Measurements from ENCODE around the gene OR10H3.
"Not testable (repeated sequence)": the region's sequence is repeated elsewhere in the genome, so short reads cannot be mapped to it uniquely, and the experiment has no call there.

Gene OR10H3

DNA sequence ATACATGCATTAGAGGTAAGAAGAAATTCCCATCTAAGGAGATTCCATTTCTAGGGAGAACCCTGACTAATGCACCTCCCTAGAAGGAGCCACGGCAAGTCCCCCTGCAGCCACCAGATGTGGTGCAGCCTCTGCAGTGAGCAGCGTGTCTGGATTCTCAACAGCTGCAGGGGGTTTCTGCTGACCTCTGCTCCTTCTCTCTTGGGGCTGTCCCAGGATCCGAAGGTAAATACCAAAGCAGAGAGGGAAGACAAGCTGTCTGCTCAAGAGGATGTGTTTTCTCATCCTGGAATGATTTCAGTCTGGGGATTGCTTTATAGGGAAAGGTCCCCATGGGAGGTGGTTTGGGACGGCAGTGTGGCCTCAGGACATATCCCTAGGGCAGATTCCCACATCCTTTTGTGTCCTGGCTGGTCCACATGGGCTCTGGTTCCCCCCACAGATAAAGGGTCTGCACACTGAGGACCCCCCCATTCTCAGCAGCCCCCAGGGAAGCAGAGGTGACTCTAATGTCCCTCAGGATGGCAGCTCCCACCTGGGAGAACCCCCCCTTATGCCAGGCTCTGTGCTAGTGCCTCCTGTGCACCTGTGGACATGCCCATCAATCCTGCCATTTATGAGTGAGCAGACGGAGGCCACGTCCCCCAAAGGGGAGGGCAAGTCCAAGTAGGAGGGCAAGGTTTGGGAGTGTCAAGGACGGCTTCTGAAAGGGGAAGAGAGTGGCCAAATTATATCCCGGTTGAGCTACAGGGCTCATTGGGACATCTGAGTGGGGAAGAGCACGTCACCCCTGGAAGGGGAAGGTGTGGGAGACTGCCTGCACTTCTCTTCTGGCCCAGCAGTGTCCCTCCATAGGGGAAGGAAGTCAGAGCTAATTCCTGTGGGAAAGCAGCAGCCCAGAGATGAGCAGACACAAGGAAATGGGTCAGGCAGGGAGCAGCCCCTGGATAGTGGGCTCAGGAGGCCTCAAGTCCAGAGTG lies 39.5 kb downstream of the OR10H3 start:
- Histone ChIP-seq H3K9me3 (ENCODE audit: control insufficient read depth in 2 of 2, low read length in 2 of 2) (no peaks in the 10 kb centered on the region), H3K9ac (ENCODE audit: low read depth in 1 of 2, low read length in 2 of 2) (no peak overlapping the region), H3K36me3 (ENCODE audit: control insufficient read depth in 2 of 2, insufficient read depth in 2 of 2, low read length in 2 of 2) (no peaks in the 10 kb centered on the region), H3K27ac (ENCODE audit: low read depth in 2 of 2, low read length in 2 of 2) (no peak overlapping the region), H3K4me1 (ENCODE audit: control insufficient read depth in 2 of 2, insufficient read depth in 2 of 2, low read length in 2 of 2) (peaks cover 0 to 4% of the 10 kb centered on the region in 2 donors), H3K27me3 (ENCODE audit: control insufficient read depth in 2 of 2, insufficient read depth in 2 of 2, low read length in 2 of 2) (no peaks in the 10 kb centered on the region), H3K4me3 (ENCODE audit: low read length in 2 of 2) (no peak overlapping the region)

DNA sequence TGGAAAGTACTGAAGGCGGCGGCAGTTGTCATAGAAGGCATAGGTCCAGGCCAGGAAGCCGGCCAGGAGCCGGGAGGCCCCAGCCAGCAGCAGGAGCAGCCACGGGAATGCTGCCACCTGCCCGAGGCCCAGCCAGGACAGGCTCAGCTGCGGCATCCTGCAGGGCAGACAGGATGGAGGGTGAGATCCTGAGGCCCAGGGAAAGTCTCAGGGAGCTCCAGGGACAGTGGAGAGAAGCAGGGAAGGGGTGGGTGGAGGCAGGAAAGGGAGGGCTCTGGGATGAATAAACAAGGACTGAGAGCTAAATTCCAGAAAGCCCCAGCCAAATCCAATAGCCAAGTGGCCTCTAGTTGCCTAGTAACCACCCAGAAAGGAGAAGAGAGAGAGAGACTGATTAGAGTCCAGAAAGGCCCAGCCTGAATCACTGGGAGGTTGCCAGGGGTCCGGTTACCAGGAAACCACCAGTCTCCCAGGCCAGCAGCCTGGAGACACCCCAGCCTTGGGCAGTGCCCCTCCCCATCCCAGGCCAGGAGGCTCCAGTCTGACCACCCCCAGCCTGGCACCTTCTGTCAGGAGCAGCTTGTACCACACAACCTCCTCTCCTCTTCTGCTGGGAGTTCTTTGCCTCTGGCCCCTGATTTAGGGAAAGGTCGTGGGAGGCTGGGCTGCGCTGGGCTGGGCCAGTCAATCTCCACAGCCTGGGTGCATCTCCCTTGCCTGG lies 42.1 kb downstream of the OR10H3 start:
- peak overlapping the region; percentile 52 to 67 for H3K27ac ChIP-seq (ENCODE audit: low read depth in 2 of 2, low read length in 2 of 2)
- peak overlapping the region in 1 of 2 donors; percentile 18 for H3K9ac ChIP-seq (ENCODE audit: low read depth in 1 of 2, low read length in 2 of 2)
- no peaks in the 10 kb centered on the region for H3K9me3 ChIP-seq (ENCODE audit: control insufficient read depth in 2 of 2, low read length in 2 of 2)
- H3K36me3 ChIP-seq (ENCODE audit: control insufficient read depth in 2 of 2, insufficient read depth in 2 of 2, low read length in 2 of 2), result no peaks in the 10 kb centered on the region
- H3K27me3 ChIP-seq (ENCODE audit: control insufficient read depth in 2 of 2, insufficient read depth in 2 of 2, low read length in 2 of 2), result no peaks in the 10 kb centered on the region
- H3K4me3 ChIP-seq (ENCODE audit: low read length in 2 of 2), result no peak overlapping the region
- H3K4me1 ChIP-seq (ENCODE audit: control insufficient read depth in 2 of 2, insufficient read depth in 2 of 2, low read length in 2 of 2), result peaks cover 0 to 4% of the 10 kb centered on the region in 2 donors

DNA sequence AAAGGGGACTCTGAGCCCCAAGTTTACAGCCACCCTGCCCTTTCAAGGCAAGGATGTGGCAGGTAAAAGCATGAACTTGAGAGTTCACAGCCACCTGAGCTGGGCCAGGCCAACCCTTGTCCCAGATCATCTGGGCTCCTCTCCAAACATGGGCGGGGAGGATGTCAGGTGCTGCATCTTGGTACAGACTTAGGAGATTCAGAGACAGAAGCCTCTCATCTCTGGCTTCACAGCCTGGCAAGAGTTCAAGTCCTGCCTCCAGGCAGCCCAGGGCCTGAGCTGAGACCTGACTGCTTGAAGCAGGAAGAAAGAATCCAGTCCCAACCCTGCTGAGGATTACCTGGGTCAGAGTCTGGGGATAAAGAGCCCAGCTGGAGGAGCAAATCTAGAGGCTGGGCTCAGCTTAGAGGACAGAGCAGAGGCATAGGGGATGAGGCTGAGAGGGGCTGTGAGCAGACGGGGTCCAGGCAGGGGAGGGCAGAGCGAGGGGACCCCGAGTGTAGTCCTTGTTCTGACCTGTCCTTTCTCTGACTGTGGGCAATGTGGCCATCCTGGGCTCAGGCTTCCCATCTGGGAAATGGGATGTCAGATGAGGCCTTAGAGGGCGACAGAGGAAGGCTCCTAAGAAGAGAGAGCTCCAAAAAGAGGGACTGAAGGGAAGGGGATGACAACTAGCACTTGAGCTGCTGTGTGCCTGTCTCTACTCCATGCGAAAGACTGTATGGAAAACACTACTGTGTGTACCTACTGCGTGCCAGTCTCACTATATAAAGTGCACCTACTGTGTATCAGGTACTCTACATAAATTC lies 43.0 kb downstream of the OR10H3 start:
- H3K9ac ChIP-seq (ENCODE audit: low read depth in 1 of 2, low read length in 2 of 2), result no peak overlapping the region
- no peaks in the 10 kb centered on the region for H3K9me3 ChIP-seq (ENCODE audit: control insufficient read depth in 2 of 2, low read length in 2 of 2)
- no peak overlapping the region for H3K4me3 ChIP-seq (ENCODE audit: low read length in 2 of 2)
- peaks cover 0 to 4% of the 10 kb centered on the region in 2 donors for H3K4me1 ChIP-seq (ENCODE audit: control insufficient read depth in 2 of 2, insufficient read depth in 2 of 2, low read length in 2 of 2)
- peak overlapping the region in 1 of 2 donors; percentile 67 for H3K27ac ChIP-seq (ENCODE audit: low read depth in 2 of 2, low read length in 2 of 2)
- no peaks in the 10 kb centered on the region for H3K27me3 ChIP-seq (ENCODE audit: control insufficient read depth in 2 of 2, insufficient read depth in 2 of 2, low read length in 2 of 2)
- H3K36me3 ChIP-seq (ENCODE audit: control insufficient read depth in 2 of 2, insufficient read depth in 2 of 2, low read length in 2 of 2), result no peaks in the 10 kb centered on the region

DNA sequence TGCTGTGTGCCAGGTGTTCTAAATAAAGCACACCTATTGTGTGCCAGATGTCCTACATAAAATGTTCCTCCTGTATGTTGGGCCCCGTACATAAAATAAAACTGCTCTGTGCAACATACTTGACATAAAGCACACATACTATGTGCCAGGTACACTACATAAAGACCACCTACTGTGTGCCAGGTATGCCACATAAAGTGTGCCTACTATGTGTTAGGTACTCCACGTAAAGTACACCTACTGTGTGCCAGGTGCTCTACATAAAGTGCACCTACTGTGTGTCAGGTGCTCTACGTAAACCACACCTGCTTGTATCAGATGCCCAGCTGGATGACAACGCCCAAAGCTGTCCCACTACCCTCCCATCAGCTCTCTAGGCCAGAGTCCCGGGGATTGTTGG lies 43.9 kb downstream of the OR10H3 start:
- H3K4me1 ChIP-seq (ENCODE audit: control insufficient read depth in 2 of 2, insufficient read depth in 2 of 2, low read length in 2 of 2), result peaks cover 0 to 4% of the 10 kb centered on the region in 2 donors
- no peaks in the 10 kb centered on the region for H3K9me3 ChIP-seq (ENCODE audit: control insufficient read depth in 2 of 2, low read length in 2 of 2)
- no peak overlapping the region for H3K27ac ChIP-seq (ENCODE audit: low read depth in 2 of 2, low read length in 2 of 2)
- no peaks in the 10 kb centered on the region for H3K36me3 ChIP-seq (ENCODE audit: control insufficient read depth in 2 of 2, insufficient read depth in 2 of 2, low read length in 2 of 2)
- H3K9ac ChIP-seq (ENCODE audit: low read depth in 1 of 2, low read length in 2 of 2), result no peak overlapping the region
- H3K27me3 ChIP-seq (ENCODE audit: control insufficient read depth in 2 of 2, insufficient read depth in 2 of 2, low read length in 2 of 2), result no peaks in the 10 kb centered on the region
- no peak overlapping the region for H3K4me3 ChIP-seq (ENCODE audit: low read length in 2 of 2)

DNA sequence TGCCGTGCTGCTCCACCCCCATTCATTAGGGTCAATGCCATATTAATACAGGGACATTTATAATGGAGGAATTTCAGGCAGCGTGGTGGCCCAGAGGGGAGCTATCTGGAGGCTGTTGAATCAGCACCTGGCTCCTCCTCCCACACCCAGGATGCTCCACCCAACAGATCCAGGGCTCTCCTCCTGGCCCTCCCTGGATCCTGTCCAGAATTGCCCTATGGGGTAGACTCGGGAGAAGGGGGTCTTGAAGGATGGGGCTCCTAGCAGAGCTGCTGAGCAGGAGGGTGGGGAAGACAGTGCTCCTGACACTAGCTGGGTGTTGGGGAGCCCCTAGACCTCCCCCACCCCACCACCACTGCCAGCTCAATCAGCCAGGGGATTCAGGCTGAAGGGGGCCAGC lies 44.4 kb downstream of the OR10H3 start:
- H3K9me3 ChIP-seq (ENCODE audit: control insufficient read depth in 2 of 2, low read length in 2 of 2), result no peaks in the 10 kb centered on the region
- H3K4me1 ChIP-seq (ENCODE audit: control insufficient read depth in 2 of 2, insufficient read depth in 2 of 2, low read length in 2 of 2), result peaks cover 0 to 4% of the 10 kb centered on the region in 2 donors
- no peaks in the 10 kb centered on the region for H3K36me3 ChIP-seq (ENCODE audit: control insufficient read depth in 2 of 2, insufficient read depth in 2 of 2, low read length in 2 of 2)
- H3K27me3 ChIP-seq (ENCODE audit: control insufficient read depth in 2 of 2, insufficient read depth in 2 of 2, low read length in 2 of 2), result no peaks in the 10 kb centered on the region
- no peak overlapping the region for H3K27ac ChIP-seq (ENCODE audit: low read depth in 2 of 2, low read length in 2 of 2)
- H3K9ac ChIP-seq (ENCODE audit: low read depth in 1 of 2, low read length in 2 of 2), result no peak overlapping the region
- no peak overlapping the region for H3K4me3 ChIP-seq (ENCODE audit: low read length in 2 of 2)

DNA sequence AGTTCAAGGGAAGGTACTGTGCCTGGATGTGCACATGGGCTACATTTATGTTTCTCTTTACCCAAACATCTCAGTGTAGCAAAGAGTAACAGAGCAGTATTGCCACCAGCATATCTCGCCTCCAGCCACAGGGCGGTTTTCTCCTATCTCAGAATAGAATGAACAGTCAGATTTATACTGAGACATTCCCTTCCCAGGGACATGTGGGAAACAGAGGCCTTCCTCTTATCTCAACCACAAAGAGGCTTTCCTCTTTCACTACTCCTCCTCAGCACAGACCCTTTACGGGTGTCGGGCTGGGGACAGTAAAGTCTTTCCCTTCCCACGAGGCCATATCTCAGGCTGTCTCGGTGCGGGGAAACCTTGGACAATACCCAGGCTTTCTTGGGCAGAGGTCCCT lies 45.1 kb downstream of the OR10H3 start:
- H3K27ac ChIP-seq (ENCODE audit: low read depth in 2 of 2, low read length in 2 of 2); H3K4me3 ChIP-seq (ENCODE audit: low read length in 2 of 2): not testable (repeated sequence)

DNA sequence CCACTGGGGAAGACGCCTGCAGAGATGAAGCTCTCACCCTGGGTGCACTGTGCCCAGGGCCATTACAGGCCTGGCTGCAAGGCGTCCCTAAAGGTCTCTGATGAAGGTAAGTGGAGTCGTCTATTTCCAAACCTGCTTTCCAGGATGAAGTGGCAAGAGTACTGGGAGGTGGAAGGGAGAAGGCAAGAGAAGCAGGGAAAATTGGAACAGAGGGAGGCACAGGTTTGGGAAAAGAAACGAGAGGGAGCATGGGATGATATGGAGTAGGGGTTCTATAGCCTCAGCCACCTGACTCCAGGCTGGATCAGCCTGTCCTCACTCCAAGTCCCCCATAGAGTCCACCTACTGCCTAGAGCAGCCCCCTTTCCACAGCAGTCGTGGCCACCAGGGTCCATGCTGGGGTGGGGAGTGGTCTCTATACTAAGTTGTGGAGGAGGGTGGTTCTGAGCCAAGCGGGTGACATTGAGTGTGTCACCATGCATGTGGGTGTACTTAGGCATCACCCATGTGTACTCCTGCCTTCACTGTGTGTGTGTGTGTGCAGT lies 49.9 kb downstream of the OR10H3 start, which contains the start of gene OR10H5:
Gene OR10H5 (plus strand): TSS at position 51 of the 545 bp plus-strand sequence. CDS start 6,388 bp downstream, outside the sequence.
- Histone ChIP-seq H3K36me3 (ENCODE audit: control insufficient read depth in 2 of 2, insufficient read depth in 2 of 2, low read length in 2 of 2) (no peaks in the 10 kb centered on the region), H3K27me3 (ENCODE audit: control insufficient read depth in 2 of 2, insufficient read depth in 2 of 2, low read length in 2 of 2) (no peaks in the 10 kb centered on the region), H3K27ac (ENCODE audit: low read depth in 2 of 2, low read length in 2 of 2) (peak within 1 kb of the TSS in 1 of 2 donors; percentile 23), H3K9me3 (ENCODE audit: control insufficient read depth in 2 of 2, low read length in 2 of 2) (no peaks in the 10 kb centered on the region), H3K4me1 (ENCODE audit: control insufficient read depth in 2 of 2, insufficient read depth in 2 of 2, low read length in 2 of 2) (peaks cover 0 to 4% of the 10 kb centered on the region in 2 donors), H3K9ac (ENCODE audit: low read depth in 1 of 2, low read length in 2 of 2) (no peak within 1 kb of the TSS), H3K4me3 (ENCODE audit: low read length in 2 of 2) (no peak within 1 kb of the TSS)

More for the DNA sequence above, 45.1 kb downstream of the OR10H3 start:
- H3K4me1 ChIP-seq (ENCODE audit: control insufficient read depth in 2 of 2, insufficient read depth in 2 of 2, low read length in 2 of 2); H3K9me3 ChIP-seq (ENCODE audit: control insufficient read depth in 2 of 2, low read length in 2 of 2); H3K36me3 ChIP-seq (ENCODE audit: control insufficient read depth in 2 of 2, insufficient read depth in 2 of 2, low read length in 2 of 2); H3K9ac ChIP-seq (ENCODE audit: low read depth in 1 of 2, low read length in 2 of 2); H3K27me3 ChIP-seq (ENCODE audit: control insufficient read depth in 2 of 2, insufficient read depth in 2 of 2, low read length in 2 of 2): not testable (repeated sequence)

DNA sequence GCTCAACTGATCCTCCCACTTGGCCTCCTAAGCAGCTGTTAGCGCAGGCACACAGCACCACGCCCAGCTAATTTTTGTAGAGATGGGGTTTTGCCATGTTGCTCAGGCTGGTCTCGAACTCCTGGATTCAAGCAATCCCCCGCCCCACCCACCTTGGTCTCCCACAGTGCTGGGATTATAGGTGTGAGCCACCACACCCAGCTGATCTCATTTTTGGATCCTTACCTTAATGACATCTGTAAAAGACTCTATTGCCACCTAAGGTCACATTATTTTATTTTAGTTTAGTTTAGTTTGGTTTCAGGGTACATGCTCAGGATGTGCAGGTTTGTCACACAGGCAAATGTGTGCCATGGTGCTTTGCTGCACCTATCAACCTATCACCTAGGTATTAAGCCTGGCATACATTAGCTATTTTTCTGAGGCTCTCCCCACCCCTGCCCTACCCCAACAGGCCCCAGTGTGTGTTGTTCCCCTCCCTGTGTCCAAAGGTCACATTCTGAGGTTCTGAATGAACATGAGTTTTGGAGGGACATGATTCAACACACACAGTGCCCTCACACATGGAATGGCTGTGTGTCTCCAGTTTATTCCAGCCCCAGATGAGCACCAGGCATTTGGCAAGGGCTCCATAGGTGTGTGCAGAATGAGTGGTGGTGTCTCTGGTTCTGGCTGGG lies 50.9 kb downstream of the OR10H3 start:
- no peaks in the 10 kb centered on the region for H3K27me3 ChIP-seq (ENCODE audit: control insufficient read depth in 2 of 2, insufficient read depth in 2 of 2, low read length in 2 of 2)
- H3K9me3 ChIP-seq (ENCODE audit: control insufficient read depth in 2 of 2, low read length in 2 of 2), result no peaks in the 10 kb centered on the region
- no peaks in the 10 kb centered on the region for H3K36me3 ChIP-seq (ENCODE audit: control insufficient read depth in 2 of 2, insufficient read depth in 2 of 2, low read length in 2 of 2)
- H3K27ac ChIP-seq (ENCODE audit: low read depth in 2 of 2, low read length in 2 of 2), result peak overlapping the region in 1 of 2 donors; percentile 23
- no peak overlapping the region for H3K4me3 ChIP-seq (ENCODE audit: low read length in 2 of 2)
- H3K9ac ChIP-seq (ENCODE audit: low read depth in 1 of 2, low read length in 2 of 2), result no peak overlapping the region
- H3K4me1 ChIP-seq (ENCODE audit: control insufficient read depth in 2 of 2, insufficient read depth in 2 of 2, low read length in 2 of 2), result peaks cover 0 to 4% of the 10 kb centered on the region in 2 donors

DNA sequence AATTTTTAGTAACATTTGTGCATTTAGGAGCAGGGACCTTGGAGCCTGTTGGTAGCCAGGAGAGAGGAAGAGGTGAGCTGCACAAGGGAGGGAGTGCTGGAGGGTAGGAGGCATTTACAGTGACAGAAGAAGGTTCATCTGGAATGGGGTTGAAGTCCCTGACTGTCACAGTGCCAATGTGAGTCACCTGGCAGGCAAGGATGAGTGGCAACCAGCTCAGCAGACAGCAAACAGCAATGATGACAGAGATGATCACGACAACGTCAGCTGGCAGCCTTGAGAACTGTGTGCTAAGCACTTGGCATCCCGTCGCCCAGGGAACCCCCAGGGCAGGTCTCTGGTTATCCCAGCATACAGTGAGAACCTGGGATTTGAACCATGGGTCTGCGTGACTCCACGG lies 52.3 kb downstream of the OR10H3 start:
- Histone ChIP-seq H3K36me3 (ENCODE audit: control insufficient read depth in 2 of 2, insufficient read depth in 2 of 2, low read length in 2 of 2) (no peaks in the 10 kb centered on the region), H3K4me3 (ENCODE audit: low read length in 2 of 2) (no peak overlapping the region), H3K9me3 (ENCODE audit: control insufficient read depth in 2 of 2, low read length in 2 of 2) (no peaks in the 10 kb centered on the region)

More for the DNA sequence above, 52.3 kb downstream of the OR10H3 start:
- Histone ChIP-seq H3K27ac (ENCODE audit: low read depth in 2 of 2, low read length in 2 of 2) (no peak overlapping the region), H3K27me3 (ENCODE audit: control insufficient read depth in 2 of 2, insufficient read depth in 2 of 2, low read length in 2 of 2) (no peaks in the 10 kb centered on the region), H3K4me1 (ENCODE audit: control insufficient read depth in 2 of 2, insufficient read depth in 2 of 2, low read length in 2 of 2) (peaks cover 0 to 4% of the 10 kb centered on the region in 2 donors), H3K9ac (ENCODE audit: low read depth in 1 of 2, low read length in 2 of 2) (no peak overlapping the region)

Measured in mucosa of rectum (tissue), 2 donors.